Common myeloid progenitor, CD34-positive (primary cell): ENCODE data around the gene PTPRD.
A peak's percentile ranks its signal among the peaks of the same experiment; 100 is the strongest.
"Not testable (repeated sequence)": the region's sequence is repeated elsewhere in the genome, so short reads cannot be mapped to it uniquely, and the experiment has no call there.

Experiments used
- CTCF ChIA-PET: fragments of 350-600 bp; sonication (Branson Sonifier 250); formaldehyde crosslinking; loops from one replicate; lab custom pipeline; 2021; ENCODE audit warnings: antibody characterized with exemption; lab: Charles Lee
- POLR2A ChIA-PET: fragments of 350-600 bp; sonication (Branson Sonifier 250); formaldehyde crosslinking; loops from one replicate; lab custom pipeline; 2021; ENCODE audit warnings: antibody characterized with exemption; lab: Charles Lee
- DNase-seq, 3 donors: peaks; one replicate each; pipeline versions ENCODE4 v3.0.0 to v3.0.0-alpha.2; 2013
- H3K27ac ChIP-seq, 2 experiments: 1 replicate in 1 of 2; 2 replicates in 1 of 2; pipeline ENCODE4 v1.7.0; 2013; ENCODE audit warnings: inconsistent platforms in 2 of 2, low read length in 2 of 2, mild to moderate bottlenecking in 2 of 2, low read depth in 1 of 2, moderate library complexity in 1 of 2; ENCODE audit not compliant: severe bottlenecking in 2 of 2, insufficient read depth in 1 of 2, poor library complexity in 1 of 2
- H3K27me3 ChIP-seq, 5 experiments: replicated peaks in 2 of 5; 1 replicate in 3 of 5; 2 replicates in 2 of 5; pipeline versions ENCODE4 v1.6.1 to v1.7.0; 2013; ENCODE audit warnings: low read length in 4 of 5, mild to moderate bottlenecking in 2 of 5, moderate library complexity in 2 of 5, inconsistent platforms in 1 of 5; ENCODE audit not compliant: insufficient read depth in 5 of 5, control insufficient read depth in 4 of 5
- H3K36me3 ChIP-seq, 4 experiments: 1 replicate in 2 of 4; 2 replicates in 2 of 4; pipeline versions ENCODE4 v1.6.1 to v1.7.0; 2013; ENCODE audit warnings: low read length in 3 of 4, control low read depth in 1 of 4, mild to moderate bottlenecking in 1 of 4; ENCODE audit not compliant: control insufficient read depth in 4 of 4, insufficient read depth in 4 of 4
- H3K4me1 ChIP-seq, 4 experiments: 1 replicate in 3 of 4; 2 replicates in 1 of 4; pipeline versions ENCODE4 v1.6.1 to v1.7.1; 2013; ENCODE audit warnings: low read length in 3 of 4, mild to moderate bottlenecking in 3 of 4, control low read depth in 1 of 4, inconsistent platforms in 1 of 4, moderate library complexity in 1 of 4; ENCODE audit not compliant: control insufficient read depth in 4 of 4, insufficient read depth in 4 of 4; ENCODE audit errors: control extremely low read depth in 1 of 4
- H3K4me3 ChIP-seq, 7 experiments: 1 replicate in 4 of 7; 2 replicates in 3 of 7; pipeline versions ENCODE4 v1.5.1 to v1.7.0; 2013; ENCODE audit warnings: mild to moderate bottlenecking in 7 of 7, low read length in 6 of 7, moderate library complexity in 6 of 7, inconsistent platforms in 2 of 7, low read depth in 2 of 7, control low read depth in 1 of 7; ENCODE audit not compliant: insufficient read depth in 4 of 7, control insufficient read depth in 1 of 7; ENCODE audit errors: extremely low read depth in 1 of 7
- H3K9me3 ChIP-seq, 5 experiments: 1 replicate in 4 of 5; 2 replicates in 1 of 5; pipeline versions ENCODE4 v1.6.1 to v1.7.1; 2013; ENCODE audit warnings: low read length in 4 of 5, mild to moderate bottlenecking in 2 of 5, inconsistent platforms in 1 of 5, low read depth in 1 of 5, moderate library complexity in 1 of 5; ENCODE audit not compliant: control insufficient read depth in 4 of 5, insufficient read depth in 2 of 5; ENCODE audit errors: control extremely low read depth in 1 of 5
- WGBS: methylation state at CpG from one replicate; pipeline ENCODE4 v1.1.5; 2013; ENCODE audit not compliant: insufficient coverage; 5-methylcytosine and 5-hydroxymethylcytosine counted together

Gene PTPRD

GRCh38 chr9:9004810-9005209 lies 1608.0 kb downstream of the PTPRD start:
- no peak overlapping the region for H3K4me3 ChIP-seq
- no peaks in the 10 kb centered on the region for H3K36me3 ChIP-seq
- ChIA-PET CTCF (interaction anchor here (1.3 kb wide), 1 partner anchor 11 kb away, joined by 3 read pairs; no protein-coding TSS in a partner anchor), POLR2A (no interaction called here)
- no peaks in the 10 kb centered on the region for H3K4me1 ChIP-seq
- no peak for DNase-seq
- no peak overlapping the region for H3K27ac ChIP-seq
- 92% methylated on average over 3 of the region's 3 CpGs for WGBS
- peaks cover 0 to 5% (median 0%) of the 10 kb centered on the region in 5 experiments for H3K27me3 ChIP-seq
- no peaks in the 10 kb centered on the region for H3K9me3 ChIP-seq

- ChIA-PET POLR2A (no interaction called here), CTCF (no interaction called here)
- 83% methylated on average over 2 of the region's 5 CpGs for WGBS
- DNase-seq: peak in 1 of 3 donors; percentile 1
- peaks cover 0 to 5% (median 0%) of the 10 kb centered on the region in 5 experiments for H3K9me3 ChIP-seq
- H3K4me1 ChIP-seq: no peaks in the 10 kb centered on the region
- H3K4me3 ChIP-seq: no peak overlapping the region
- no peaks in the 10 kb centered on the region for H3K36me3 ChIP-seq
- H3K27ac ChIP-seq: no peak overlapping the region
- H3K27me3 ChIP-seq: peaks cover 0 to 5% (median 0%) of the 10 kb centered on the region in 5 experiments
These were observed 1609.8 kb downstream of the PTPRD start for GRCh38 chr9:9002826-9003583.

GRCh38 chr9:8980496-8981013 lies 1632.2 kb downstream of the PTPRD start:
- DNase-seq: no peak

GRCh38 chr9:8978334-8978733 lies 1634.5 kb downstream of the PTPRD start:
- DNase-seq: no peak
- WGBS: 100% methylated on average over 2 of the region's 6 CpGs
- no peak overlapping the region for H3K27ac ChIP-seq
- no peaks in the 10 kb centered on the region for H3K27me3 ChIP-seq
- no peaks in the 10 kb centered on the region for H3K9me3 ChIP-seq
- no peak overlapping the region for H3K4me3 ChIP-seq
- ChIA-PET POLR2A (no interaction called here), CTCF (no interaction called here)
- H3K36me3 ChIP-seq: no peaks in the 10 kb centered on the region
- no peaks in the 10 kb centered on the region for H3K4me1 ChIP-seq

More at GRCh38 chr9:8980496-8981013, 1632.2 kb downstream of the PTPRD start:
- POLR2A ChIA-PET: no interaction called here
- Histone ChIP-seq H3K36me3 (no peaks in the 10 kb centered on the region), H3K27ac (no peak overlapping the region), H3K9me3 (no peaks in the 10 kb centered on the region), H3K4me3 (no peak overlapping the region), H3K4me1 (no peaks in the 10 kb centered on the region), H3K27me3 (peaks cover 0 to 2% (median 0%) of the 10 kb centered on the region in 5 experiments)
- 86% methylated on average over 2 of the region's 2 CpGs for WGBS
- CTCF ChIA-PET: no interaction called here

- H3K27ac ChIP-seq, DNase-seq, H3K27me3 ChIP-seq, POLR2A ChIA-PET, H3K4me3 ChIP-seq, CTCF ChIA-PET, H3K9me3 ChIP-seq, H3K36me3 ChIP-seq, H3K4me1 ChIP-seq: not testable (repeated sequence)
- WGBS: no CpG with 5 or more reads among the region's 3 CpGs
These were observed 1644.5 kb downstream of the PTPRD start for GRCh38 chr9:8968350-8968749.

GRCh38 chr9:8963885-8964284 lies 1648.9 kb downstream of the PTPRD start:
- no peaks in the 10 kb centered on the region for H3K27me3 ChIP-seq
- H3K4me3 ChIP-seq: no peak overlapping the region
- no peaks in the 10 kb centered on the region for H3K36me3 ChIP-seq
- H3K27ac ChIP-seq: no peak overlapping the region
- H3K4me1 ChIP-seq: no peaks in the 10 kb centered on the region
- POLR2A ChIA-PET: no interaction called here
- DNase-seq: no peak
- H3K9me3 ChIP-seq: peaks cover 0 to 1% (median 0%) of the 10 kb centered on the region in 5 experiments
- CTCF ChIA-PET: no interaction called here

- Histone ChIP-seq H3K36me3 (no peaks in the 10 kb centered on the region), H3K27me3 (no peaks in the 10 kb centered on the region), H3K4me3 (no peak overlapping the region), H3K27ac (no peak overlapping the region), H3K9me3 (no peaks in the 10 kb centered on the region), H3K4me1 (no peaks in the 10 kb centered on the region)
- 90% methylated on average over 2 of the region's 2 CpGs for WGBS
- POLR2A ChIA-PET: no interaction called here
- no peak for DNase-seq
- CTCF ChIA-PET: no interaction called here
These were observed 1650.7 kb downstream of the PTPRD start for GRCh38 chr9:8962084-8962483.
